Tibial artery (tissue), 4 donors: ENCODE results near the gene TMEM132D.

Experiments used
- DNase-seq, 2 donors: peaks; one replicate each; pipeline ENCODE4 v3.0.0-alpha.2; 2019
- H3K27ac ChIP-seq, 2 donors: fragments of 200-600 bp; sonication (generic) in 1 of 2; 1 replicate in 1 of 2; 2 replicates in 1 of 2; pipeline ENCODE4 v1.5.1; 2018 to 2019; ENCODE audit warnings: mild to moderate bottlenecking in 1 of 2
- H3K27me3 ChIP-seq, 2 donors: fragments of 200-600 bp; sonication (generic) in 1 of 2; one replicate each; pipeline versions ENCODE4 v1.5.1 to v1.6.0; 2016 to 2019
- H3K36me3 ChIP-seq, 3 donors: fragments of 200-600 bp; sonication (generic) in 2 of 3; one replicate each; pipeline ENCODE4 v1.5.1; 2016 to 2019; ENCODE audit warnings: mild to moderate bottlenecking in 2 of 3
- H3K4me1 ChIP-seq, 4 donors: fragments of 200-600 bp; sonication (generic) in 2 of 4; 1 replicate in 3 of 4; 2 replicates in 1 of 4; pipeline ENCODE4 v1.5.1; 2016 to 2019
- H3K4me3 ChIP-seq, 2 donors: fragments of 200-600 bp; sonication (generic) in 1 of 2; 1 replicate in 1 of 2; 2 replicates in 1 of 2; pipeline ENCODE4 v1.5.1; 2018 to 2019; ENCODE audit warnings: mild to moderate bottlenecking in 2 of 2
- H3K9me3 ChIP-seq, 3 donors: fragments of 200-600 bp; sonication (generic) in 1 of 3; one replicate each; pipeline ENCODE4 v1.5.1; 2016 to 2019
- intact Hi-C: fragments of 100-400 bp; cut with DNase I; formaldehyde crosslinking; loops from one replicate; pipeline ENCODE4 v1.15.0; 2023; ENCODE audit warnings: low total_unique reads
- TF ChIP-seq, protein P1 (sequence below), 2 experiments: fragments of 200-600 bp in 1 of 2; fragments of 450-650 bp in 1 of 2; IDR thresholded peaks; one replicate each; pipeline ENCODE4 v1.5.1; 2017 to 2019; ENCODE audit warnings: antibody characterized with exemption in 2 of 2, mild to moderate bottlenecking in 1 of 2, moderate library complexity in 1 of 2

TMEM132D gene

DNA sequence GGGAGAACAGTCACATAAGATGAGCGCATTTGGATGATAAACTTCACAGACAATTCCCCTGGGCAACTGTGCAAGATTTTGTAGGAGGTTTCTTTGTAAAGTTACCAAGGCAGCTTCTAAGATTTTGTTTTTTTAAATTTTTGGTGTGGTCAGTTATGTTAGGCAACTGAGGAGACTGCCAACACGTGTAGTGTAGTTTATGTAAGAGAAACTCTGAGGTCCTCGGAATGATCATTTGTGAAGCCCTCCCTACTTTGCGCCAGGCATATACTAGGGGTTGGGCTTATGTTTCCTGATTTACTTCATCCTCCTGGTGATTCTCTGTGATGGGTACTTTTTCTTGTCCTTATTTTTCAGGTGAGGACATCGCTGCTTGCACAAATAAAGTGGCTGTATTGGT lies 433.6 kb downstream of the TMEM132D start:
- Histone ChIP-seq H3K9me3 (no peaks in the 10 kb centered on the region), H3K27me3 (no peaks in the 10 kb centered on the region), H3K4me1 (no peaks in the 10 kb centered on the region), H3K4me3 (no peak overlapping the region), H3K36me3 (no peaks in the 10 kb centered on the region), H3K27ac (no peak overlapping the region)
- intact Hi-C loops = no loop called here
- TF ChIP-seq, protein P1, sequence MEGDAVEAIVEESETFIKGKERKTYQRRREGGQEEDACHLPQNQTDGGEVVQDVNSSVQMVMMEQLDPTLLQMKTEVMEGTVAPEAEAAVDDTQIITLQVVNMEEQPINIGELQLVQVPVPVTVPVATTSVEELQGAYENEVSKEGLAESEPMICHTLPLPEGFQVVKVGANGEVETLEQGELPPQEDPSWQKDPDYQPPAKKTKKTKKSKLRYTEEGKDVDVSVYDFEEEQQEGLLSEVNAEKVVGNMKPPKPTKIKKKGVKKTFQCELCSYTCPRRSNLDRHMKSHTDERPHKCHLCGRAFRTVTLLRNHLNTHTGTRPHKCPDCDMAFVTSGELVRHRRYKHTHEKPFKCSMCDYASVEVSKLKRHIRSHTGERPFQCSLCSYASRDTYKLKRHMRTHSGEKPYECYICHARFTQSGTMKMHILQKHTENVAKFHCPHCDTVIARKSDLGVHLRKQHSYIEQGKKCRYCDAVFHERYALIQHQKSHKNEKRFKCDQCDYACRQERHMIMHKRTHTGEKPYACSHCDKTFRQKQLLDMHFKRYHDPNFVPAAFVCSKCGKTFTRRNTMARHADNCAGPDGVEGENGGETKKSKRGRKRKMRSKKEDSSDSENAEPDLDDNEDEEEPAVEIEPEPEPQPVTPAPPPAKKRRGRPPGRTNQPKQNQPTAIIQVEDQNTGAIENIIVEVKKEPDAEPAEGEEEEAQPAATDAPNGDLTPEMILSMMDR (IDR thresholded peaks at IDR 0.05) = no peak
- DNase-seq = no peak

DNA sequence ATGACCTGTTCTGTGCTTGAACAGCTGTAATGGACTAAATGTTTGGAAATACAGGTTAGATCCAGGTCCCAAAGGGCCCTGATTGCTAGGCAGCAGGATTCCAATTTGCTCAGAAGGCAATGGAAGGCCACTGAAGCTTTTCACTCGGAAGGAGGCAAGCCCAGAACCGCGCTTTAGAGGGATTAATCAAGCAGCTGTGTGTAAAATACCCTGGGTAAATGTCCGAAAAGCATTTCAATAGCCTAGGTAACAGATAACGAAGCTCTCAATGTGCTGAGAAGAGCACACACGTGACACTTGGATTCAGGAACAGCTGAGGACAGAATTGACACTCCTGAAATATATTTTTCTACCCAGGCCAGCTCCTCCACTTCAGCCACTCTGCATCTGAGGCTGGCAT lies 436.1 kb downstream of the TMEM132D start:
- DNase-seq = no peak
- intact Hi-C loops = no loop called here

DNA sequence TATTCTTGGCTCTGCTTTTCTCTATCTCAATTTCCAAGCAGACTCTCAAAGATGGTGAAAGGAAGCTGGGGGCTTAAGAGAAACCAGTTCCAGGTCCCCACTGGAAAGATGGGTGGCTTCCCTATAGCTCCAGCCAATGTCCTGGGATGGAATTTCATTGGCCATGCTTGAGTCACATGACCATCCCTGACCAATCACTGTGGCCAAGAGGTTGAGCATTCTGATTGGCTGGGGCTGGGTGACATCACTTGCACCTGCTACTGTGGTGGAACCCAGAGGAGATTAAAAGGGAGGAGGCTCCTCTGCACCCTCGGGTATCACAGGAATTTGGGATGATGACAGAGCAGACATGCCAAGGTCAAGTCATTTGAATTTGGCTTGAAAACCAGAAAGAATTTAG lies 436.5 kb downstream of the TMEM132D start:
- TF ChIP-seq, protein P1 (IDR thresholded peaks at IDR 0.05) = no peak
- H3K4me1 ChIP-seq = no peaks in the 10 kb centered on the region
- no peaks in the 10 kb centered on the region for H3K9me3 ChIP-seq
- no peak overlapping the region for H3K27ac ChIP-seq
- DNase-seq = no peak
- no peak overlapping the region for H3K4me3 ChIP-seq
- no peaks in the 10 kb centered on the region for H3K27me3 ChIP-seq
- intact Hi-C loops = no loop called here
- H3K36me3 ChIP-seq = no peaks in the 10 kb centered on the region

More for the DNA sequence above, 436.1 kb downstream of the TMEM132D start:
- no peaks in the 10 kb centered on the region for H3K36me3 ChIP-seq
- H3K4me1 ChIP-seq = no peaks in the 10 kb centered on the region
- no peak overlapping the region for H3K27ac ChIP-seq
- H3K9me3 ChIP-seq = no peaks in the 10 kb centered on the region
- no peaks in the 10 kb centered on the region for H3K27me3 ChIP-seq
- no peak overlapping the region for H3K4me3 ChIP-seq
- TF ChIP-seq, protein P1 (IDR thresholded peaks at IDR 0.05) = no peak

- Histone ChIP-seq H3K27ac (no peak overlapping the region), H3K4me3 (no peak overlapping the region), H3K4me1 (no peaks in the 10 kb centered on the region), H3K27me3 (no peaks in the 10 kb centered on the region), H3K9me3 (no peaks in the 10 kb centered on the region), H3K36me3 (no peaks in the 10 kb centered on the region)
- DNase-seq = no peak
- TF ChIP-seq, protein P1 (IDR thresholded peaks at IDR 0.05) = no peak
- intact Hi-C loops = no loop called here
Observed at GRCh38 chr12:129466499-129466898, 437.3 kb downstream of the TMEM132D start.

GRCh38 chr12:129459886-129460285 lies 443.9 kb downstream of the TMEM132D start:
- Histone ChIP-seq H3K27me3 (no peaks in the 10 kb centered on the region), H3K36me3 (no peaks in the 10 kb centered on the region), H3K4me1 (no peaks in the 10 kb centered on the region), H3K9me3 (no peaks in the 10 kb centered on the region), H3K4me3 (no peak overlapping the region), H3K27ac (no peak overlapping the region)
- no peak for DNase-seq
- intact Hi-C loops = no loop called here
- TF ChIP-seq, protein P1 (IDR thresholded peaks at IDR 0.05) = no peak

DNA sequence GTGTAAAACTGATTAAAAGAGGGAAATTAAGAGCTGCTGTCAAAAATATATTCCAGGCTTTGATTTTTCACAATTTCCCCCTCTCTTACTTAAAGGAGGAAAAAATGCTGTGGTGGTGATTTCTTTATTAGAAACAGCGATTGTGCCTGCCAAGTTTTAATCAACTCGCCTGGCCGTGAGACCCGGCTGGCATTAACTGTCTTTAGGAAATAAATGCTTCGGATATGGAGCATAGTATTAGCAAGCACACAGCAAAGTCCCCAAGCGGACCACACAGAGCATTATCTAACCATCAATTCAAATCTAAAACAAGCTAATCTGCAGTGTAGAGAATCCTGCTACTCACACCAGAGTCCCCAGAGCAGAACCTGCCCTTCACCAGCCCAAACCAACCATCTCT lies 457.1 kb downstream of the TMEM132D start:
- Histone ChIP-seq H3K4me3 (no peak overlapping the region), H3K27ac (no peak overlapping the region), H3K4me1 (no peaks in the 10 kb centered on the region), H3K9me3 (no peaks in the 10 kb centered on the region), H3K36me3 (no peaks in the 10 kb centered on the region), H3K27me3 (no peaks in the 10 kb centered on the region)
- TF ChIP-seq, protein P1 (IDR thresholded peaks at IDR 0.05) = no peak
- DNase-seq = no peak
- intact Hi-C loops = no loop called here
